Ovary (tissue), 9 donors: ENCODE measurements around the gene BAZ1A. TPM values are rescaled to one million over a fixed set of nuclear protein-coding genes. Genes with fewer than 3 reads are reported as not detected.
"Not testable (repeated sequence)": the region's sequence is repeated elsewhere in the genome, so short reads cannot be mapped to it uniquely, and the experiment has no call there.

Source experiments
- DNase-seq, 5 donors: peaks; one replicate each; pipeline ENCODE4 v3.0.0-alpha.2; 2019 to 2020
- H3K27ac ChIP-seq, 2 donors: fragments of 200-600 bp; one replicate each; pipeline versions ENCODE4 v1.5.1 to v1.8.0; 2019 to 2022
- H3K27me3 ChIP-seq: fragments of 200-600 bp; one replicate; pipeline ENCODE4 v1.8.0; 2022
- H3K36me3 ChIP-seq: fragments of 200-600 bp; sonication (generic); one replicate; pipeline ENCODE4 v1.5.1; 2019
- H3K4me1 ChIP-seq: one replicate; pipeline ENCODE4 v1.8.1; 2013; ENCODE audit warnings: mild to moderate bottlenecking, moderate library complexity; ENCODE audit not compliant: insufficient read depth
- H3K4me3 ChIP-seq: fragments of 200-600 bp; sonication (generic); one replicate; pipeline ENCODE4 v1.5.1; 2017
- H3K9me3 ChIP-seq, 2 donors: fragments of 200-600 bp in 1 of 2; sonication (generic) in 1 of 2; one replicate each; pipeline versions ENCODE4 v1.5.1 to v1.8.1; 2013 to 2019; ENCODE audit warnings: mild to moderate bottlenecking in 1 of 2, moderate library complexity in 1 of 2
- CTCF ChIP-seq, 3 donors: fragments of 450-650 bp in 2 of 3; fragments of 200-600 bp in 1 of 3; IDR thresholded peaks; one replicate each; pipeline versions ENCODE4 v1.5.1 to v1.8.0; 2016 to 2022; ENCODE audit warnings: antibody characterized with exemption in 3 of 3, mild to moderate bottlenecking in 1 of 3
- EP300 ChIP-seq: sonication (generic); formaldehyde crosslinking; IDR thresholded peaks from one replicate; pipeline ENCODE4 v1.6.1; 2017; ENCODE audit warnings: antibody characterized with exemption
- POLR2A ChIP-seq: fragments of 450-650 bp; IDR thresholded peaks from one replicate; pipeline ENCODE4 v1.6.1; 2017; ENCODE audit warnings: antibody characterized with exemption, mild to moderate bottlenecking, moderate library complexity
- WGBS, 3 donors: extraction: QIAGEN DNeasy Blood & Tissue Kit in 1 of 3; methylation state at CpG; one replicate each; pipeline versions ENCODE4 v1.1.5 to v1.1.7; 2013 to 2017; 5-methylcytosine and 5-hydroxymethylcytosine counted together
- intact Hi-C, 4 donors: fragments of 100-400 bp; cut with DNase I; formaldehyde crosslinking; loops; one replicate each; pipeline versions ENCODE4 v1.11.0 to v1.15.1; 2022 to 2023
- polyA plus RNA-seq, 2 donors: library from polyadenylated mRNA; stranded (reverse); fragments of 200-250 nt in 1 of 2; fragments of 350-450 nt in 1 of 2; fragmentation: Illumina TruSeq in 1 of 2; extraction: RNeasy Lipid Tissue Mini Kit (QIAGEN cat#74804) in 1 of 2; gene quantifications; one replicate each; pipeline ENCODE4 v1.2.3, GENCODE V29; 2013 to 2014
- total RNA-seq, 7 donors: library from RNA; depleted of rRNA in 2 of 7; stranded (reverse); fragments of >200 nt in 2 of 7; fragmentation: NEBNext Ultra II Directional in 3 of 7; extraction: Animal tissue kit (Norgen Biotek cat#: 25700) in 3 of 7; gene quantifications; one replicate each; pipeline versions ENCODE4 v1.1.0 to v1.2.4, GENCODE V29; 2016 to 2023
- donor health status: DM: no; HTN: no; CAD: no; lungs with moderate emphysema.
- donor health status: DM: no; HTN: no; CAD: no.
- donor health status: Bipolar disorder and iron deficiency.
- donor health status: DM: yes; HTN: yes; CAD: no.
- donor health status: DM: no; HTN: no; CAD: no.
- donor health status: DM: yes; HTN: yes; CAD: no.

The BAZ1A gene
- total and polyA plus RNA-seq, 9 donors, result 10.4 to 30.1 (median 17.9) TPM

GRCh38 chr14:34817768-34818167, 57.4 kb downstream of the BAZ1A start:
- TF ChIP-seq POLR2A (no peak), CTCF (IDR thresholded peaks at IDR 0.05) (no peak), EP300 (no peak)
- Histone ChIP-seq H3K27ac (no peak overlapping the region), H3K9me3 (no peaks in the 10 kb centered on the region), H3K4me1 (no peaks in the 10 kb centered on the region), H3K27me3 (no peaks in the 10 kb centered on the region), H3K4me3 (no peak overlapping the region), H3K36me3 (no peaks in the 10 kb centered on the region)
- intact Hi-C loops, result no loop called here
- 92 to 99% (median 96%) methylated on average over 2 of the region's 2 CpGs for WGBS, 3 donors
- DNase-seq, result no peak

GRCh38 chr14:34810028-34810427, 65.1 kb downstream of the BAZ1A start:
- 58 to 66% (median 65%) methylated on average over 2 of the region's 2 CpGs for WGBS, 3 donors
- Histone ChIP-seq H3K27me3 (no peaks in the 10 kb centered on the region), H3K36me3 (no peaks in the 10 kb centered on the region), H3K9me3 (no peaks in the 10 kb centered on the region), H3K27ac (no peak overlapping the region), H3K4me1 (no peaks in the 10 kb centered on the region), H3K4me3 (no peak overlapping the region)
- intact Hi-C loops, result no loop called here
- DNase-seq, result no peak
- TF ChIP-seq EP300 (no peak), POLR2A (no peak), CTCF (IDR thresholded peaks at IDR 0.05) (no peak)

GRCh38 chr14:34806257-34806656, 68.9 kb downstream of the BAZ1A start:
- Histone ChIP-seq H3K27ac (no peak overlapping the region), H3K27me3 (no peaks in the 10 kb centered on the region), H3K4me3 (no peak overlapping the region), H3K36me3 (no peaks in the 10 kb centered on the region), H3K4me1 (no peaks in the 10 kb centered on the region), H3K9me3 (no peaks in the 10 kb centered on the region)
- no peak for DNase-seq
- intact Hi-C loops, result no loop called here
- TF ChIP-seq CTCF (IDR thresholded peaks at IDR 0.05), result no peak
- TF ChIP-seq EP300, result no peak
- TF ChIP-seq POLR2A, result no peak
- WGBS, 3 donors, result 73 to 77% (median 75%) methylated on average over 3 of the region's 3 CpGs

GRCh38 chr14:34804933-34805332, 70.2 kb downstream of the BAZ1A start:
- Histone ChIP-seq H3K27ac (no peak overlapping the region), H3K27me3 (no peaks in the 10 kb centered on the region), H3K4me3 (no peak overlapping the region), H3K9me3 (no peaks in the 10 kb centered on the region), H3K4me1 (no peaks in the 10 kb centered on the region), H3K36me3 (no peaks in the 10 kb centered on the region)
- no peak for TF ChIP-seq EP300
- no peak for TF ChIP-seq CTCF (IDR thresholded peaks at IDR 0.05)
- no peak for TF ChIP-seq POLR2A
- intact Hi-C loops, result no loop called here
- WGBS, 3 donors, result 96 to 98% (median 97%) methylated on average over 3 of the region's 3 CpGs
- no peak for DNase-seq

- H3K27me3 ChIP-seq, result not testable (repeated sequence)
Observed at GRCh38 chr14:34798861-34799260, 76.3 kb downstream of the BAZ1A start.

More at GRCh38 chr14:34798861-34799260, 76.3 kb downstream of the BAZ1A start:
- H3K9me3 ChIP-seq, H3K4me1 ChIP-seq, H3K4me3 ChIP-seq, H3K36me3 ChIP-seq, H3K27ac ChIP-seq, DNase-seq, intact Hi-C loops: not testable (repeated sequence)
- WGBS, 3 donors, result 94 to 98% (median 95%) methylated on average over 2 of the region's 2 CpGs
